ENCODE measurements around the gene ARG2. TPM values are rescaled to one million over a fixed set of nuclear protein-coding genes. Genes with fewer than 3 reads are reported as not detected.
A peak's percentile ranks its signal among the peaks of the same experiment; 100 is the strongest.

Gene ARG2
- total and polyA plus RNA-seq, 9 of the 15 experiments (the other 6 are each of a cell fraction or from before 2014, with no cell fraction given), result 6.2 to 75.0 (median 17.8) TPM

GRCh38 chr14:67674480-67675218, 54.9 kb downstream of the ARG2 start, which contains the start of gene VTI1B (continued):
- TF ChIP-seq SRSF9 (IDR thresholded peaks at IDR 0.05; ENCODE audit: borderline replicate concordance, low read depth, low read length), result no peak
- TF ChIP-seq PCBP1 (IDR thresholded peaks at IDR 0.05; ENCODE audit: low read depth, low read length, poor library complexity, severe bottlenecking), result no peak
- no peak for TF ChIP-seq ZBED1 (IDR thresholded peaks at IDR 0.05)
- TF ChIP-seq ZNF512 (tag; IDR thresholded peaks at IDR 0.05), result no peak
- no peak for TF ChIP-seq HMBOX1 (IDR thresholded peaks at IDR 0.05)
- no peak for TF ChIP-seq MBD1 (CRISPR knock-in tag; IDR thresholded peaks at IDR 0.05)
- no peak for TF ChIP-seq ILK (tag; IDR thresholded peaks at IDR 0.05; ENCODE audit: borderline replicate concordance, low read depth)
- no peak for TF ChIP-seq TFE3 (CRISPR knock-in tag; IDR thresholded peaks at IDR 0.05)
- TF ChIP-seq MNT (conservative IDR thresholded peaks at IDR 0.05), result peak in 1 of 2 experiments; percentile 71; a peak in 1 of 4 replicates
- TF ChIP-seq ZNF143 (CRISPR knock-in tag; IDR thresholded peaks at IDR 0.05), result peak; percentile 91
- no peak for TF ChIP-seq CREBBP (IDR thresholded peaks at IDR 0.05; ENCODE audit: low read depth, low read length)
- no peak; the same call in 1 of the 2 replicates for TF ChIP-seq ZBTB9 (CRISPR knock-in tag; IDR thresholded peaks at IDR 0.05)
- no peak for TF ChIP-seq ELK3 (CRISPR knock-in tag; IDR thresholded peaks at IDR 0.05)
- TF ChIP-seq ZNF253 (CRISPR knock-in tag; conservative IDR thresholded peaks at IDR 0.05), result no peak
- peak; percentile 31; the same call in 1 of the 2 replicates for TF ChIP-seq MBD2 (IDR thresholded peaks at IDR 0.05; ENCODE audit: borderline replicate concordance, low read depth)
- no peak for TF ChIP-seq BDP1 (IDR thresholded peaks at IDR 0.05; ENCODE audit: insufficient read depth, insufficient read length)
